Hepatocyte (in vitro differentiated cells): Measurements from ENCODE around the gene ENGASE.

ENCODE experiments used
- EZH2 ChIP-seq: fragments of 200-600 bp; sonication (generic); IDR thresholded peaks from 2 replicates; pipeline ENCODE4 v1.6.1; 2016; ENCODE audit warnings: antibody characterized with exemption, mild to moderate bottlenecking, borderline replicate concordance
- TF ChIP-seq, protein P1 (sequence below): fragments of 200-600 bp; sonication (generic); IDR thresholded peaks from 2 replicates; pipeline ENCODE4 v1.5.1; 2016; ENCODE audit warnings: antibody characterized with exemption, mild to moderate bottlenecking; ENCODE audit not compliant: poor library complexity

GRCh38 chr17:79038545-79039135, 36.0 kb upstream of the ENGASE start:
- TF ChIP-seq, protein P1, sequence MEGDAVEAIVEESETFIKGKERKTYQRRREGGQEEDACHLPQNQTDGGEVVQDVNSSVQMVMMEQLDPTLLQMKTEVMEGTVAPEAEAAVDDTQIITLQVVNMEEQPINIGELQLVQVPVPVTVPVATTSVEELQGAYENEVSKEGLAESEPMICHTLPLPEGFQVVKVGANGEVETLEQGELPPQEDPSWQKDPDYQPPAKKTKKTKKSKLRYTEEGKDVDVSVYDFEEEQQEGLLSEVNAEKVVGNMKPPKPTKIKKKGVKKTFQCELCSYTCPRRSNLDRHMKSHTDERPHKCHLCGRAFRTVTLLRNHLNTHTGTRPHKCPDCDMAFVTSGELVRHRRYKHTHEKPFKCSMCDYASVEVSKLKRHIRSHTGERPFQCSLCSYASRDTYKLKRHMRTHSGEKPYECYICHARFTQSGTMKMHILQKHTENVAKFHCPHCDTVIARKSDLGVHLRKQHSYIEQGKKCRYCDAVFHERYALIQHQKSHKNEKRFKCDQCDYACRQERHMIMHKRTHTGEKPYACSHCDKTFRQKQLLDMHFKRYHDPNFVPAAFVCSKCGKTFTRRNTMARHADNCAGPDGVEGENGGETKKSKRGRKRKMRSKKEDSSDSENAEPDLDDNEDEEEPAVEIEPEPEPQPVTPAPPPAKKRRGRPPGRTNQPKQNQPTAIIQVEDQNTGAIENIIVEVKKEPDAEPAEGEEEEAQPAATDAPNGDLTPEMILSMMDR: no peak
- no peak for TF ChIP-seq EZH2
